Upper lobe of left lung (tissue), 4 donors: Measurements from ENCODE around the gene RRAS2.

Experiments used
- CTCF ChIP-seq, 6 experiments: fragments of 450-650 bp in 4 of 6; fragments of 200-600 bp in 2 of 6; sonication (generic) in 2 of 6; IDR thresholded peaks; one replicate each; pipeline ENCODE4 v1.5.1; 2016 to 2019; ENCODE audit warnings: antibody characterized with exemption in 6 of 6
- POLR2AphosphoS5 ChIP-seq, 2 donors: sonication (generic); formaldehyde crosslinking; IDR thresholded peaks; one replicate each; pipeline ENCODE4 v1.5.1; 2017; ENCODE audit warnings: antibody characterized with exemption in 2 of 2

GRCh38 chr11:14356342-14356741 is 2.6 kb downstream of the RRAS2 start:
- TF ChIP-seq CTCF (IDR thresholded peaks at IDR 0.05) (no peak), POLR2AphosphoS5 (IDR thresholded peaks at IDR 0.05) (no peak)
